IMR-90 (cell line): ENCODE data around the gene CENPA. TPM values are rescaled to one million over a fixed set of nuclear protein-coding genes. Genes with fewer than 3 reads are reported as not detected.

Experiments
- ATAC-seq: fragments of 200-7000 bp; cut with Tn5 transposase; 2 replicates; pipeline ENCODE4 v1.9.1; 2020; ENCODE audit warnings: low read depth, mild to moderate bottlenecking, moderate library complexity
- BruUV-seq: library from RNA; stranded (reverse); fragments of 400-500 nt; replicated peaks from 2 replicates; lab custom pipeline; 2021; lab: Mats Ljungman, UMichigan
- CTCF ChIA-PET: fragments of 300-600 bp; formaldehyde crosslinking; extraction: SDS; loops from one replicate; lab custom pipeline; 2021; ENCODE audit warnings: antibody characterized with exemption; lab: Yijun Ruan, JAX
- POLR2A ChIA-PET: fragments of 300-600 bp; sonication (Branson Sonifier 250); formaldehyde crosslinking; loops from one replicate; lab custom pipeline; 2022; ENCODE audit warnings: antibody characterized with exemption; ENCODE audit not compliant: unreplicated experiment; lab: Charles Lee
- DNase-seq: peaks from one replicate; pipeline ENCODE4 v3.0.0; 2013
- H2AFZ ChIP-seq: replicated peaks from 2 replicates; pipeline ENCODE3; 2013; ENCODE audit warnings: low read length, mild to moderate bottlenecking; ENCODE audit not compliant: poor library complexity
- H2AK5ac ChIP-seq: 2 replicates; pipeline ENCODE4 v1.6.1; 2013; ENCODE audit warnings: low read depth, low read length, inconsistent platforms
- H2AK9ac ChIP-seq: replicated peaks from 2 replicates; pipeline ENCODE3; 2013; ENCODE audit warnings: mild to moderate bottlenecking, low read depth, low read length, moderate library complexity; ENCODE audit not compliant: poor library complexity
- H2BK120ac ChIP-seq: 2 replicates; pipeline ENCODE4 v1.6.1; 2013; ENCODE audit warnings: low read depth, low read length, inconsistent platforms
- H2BK15ac ChIP-seq: 3 replicates; pipeline ENCODE4 v1.6.1; 2013; ENCODE audit warnings: low read depth, low read length, inconsistent platforms
- H2BK20ac ChIP-seq: 2 replicates; pipeline ENCODE4 v1.6.1; 2013; ENCODE audit warnings: low read depth, mild to moderate bottlenecking, inconsistent platforms, low read length, moderate library complexity
- H2BK5ac ChIP-seq: 2 replicates; pipeline ENCODE4 v1.6.1; 2013; ENCODE audit warnings: mild to moderate bottlenecking, low read depth, low read length, inconsistent platforms; ENCODE audit not compliant: poor library complexity, severe bottlenecking
- H3K14ac ChIP-seq: replicated peaks from 2 replicates; pipeline ENCODE4 v1.6.1; 2013; ENCODE audit warnings: low read depth, low read length, inconsistent platforms
- H3K18ac ChIP-seq: 2 replicates; pipeline ENCODE4 v1.6.1; 2013; ENCODE audit warnings: low read depth, low read length, control low read depth
- H3K23ac ChIP-seq: 2 replicates; pipeline ENCODE4 v1.6.1; 2013; ENCODE audit warnings: low read depth, low read length, inconsistent platforms
- H3K27ac ChIP-seq: 2 replicates; pipeline ENCODE4 v1.5.1; 2013; ENCODE audit warnings: mild to moderate bottlenecking, control low read depth, low read length; ENCODE audit not compliant: insufficient read depth
- H3K27me3 ChIP-seq: 2 replicates; pipeline ENCODE4 v1.6.1; 2013; ENCODE audit warnings: low read length; ENCODE audit not compliant: control insufficient read depth, insufficient read depth
- H3K36me3 ChIP-seq: 2 replicates; pipeline ENCODE4 v1.6.1; 2013; ENCODE audit warnings: low read length, mixed read lengths; ENCODE audit not compliant: control insufficient read depth, insufficient read depth
- H3K4ac ChIP-seq: 2 replicates; pipeline ENCODE4 v1.6.1; 2013; ENCODE audit warnings: low read depth, low read length, inconsistent platforms
- H3K4me1 ChIP-seq: 2 replicates; pipeline ENCODE4 v1.6.1; 2013; ENCODE audit warnings: low read length, mixed read lengths; ENCODE audit not compliant: control insufficient read depth, insufficient read depth
- H3K4me2 ChIP-seq: 2 replicates; pipeline ENCODE4 v1.6.1; 2013; ENCODE audit warnings: low read depth, mild to moderate bottlenecking, control low read depth, low read length, moderate library complexity
- H3K4me3 ChIP-seq: 2 replicates; pipeline ENCODE4 v1.5.1; 2013; ENCODE audit warnings: low read depth, mild to moderate bottlenecking, control low read depth, low read length, moderate library complexity; ENCODE audit not compliant: insufficient read depth
- H3K56ac ChIP-seq: 2 replicates; pipeline ENCODE4 v1.6.1; 2013; ENCODE audit warnings: low read length, inconsistent platforms; ENCODE audit not compliant: insufficient read depth; ENCODE audit errors: extremely low read depth
- H3K79me1 ChIP-seq, 2 experiments: 2 replicates each; pipeline ENCODE4 v1.6.1; 2013; ENCODE audit warnings: low read length in 2 of 2, inconsistent platforms in 1 of 2, low read depth in 1 of 2
- H3K9ac ChIP-seq: 2 replicates; pipeline ENCODE4 v1.6.1; 2013; ENCODE audit warnings: low read depth, low read length, control low read depth
- H3K9me1 ChIP-seq: 2 replicates; pipeline ENCODE4 v1.6.1; 2013; ENCODE audit warnings: low read length, inconsistent platforms; ENCODE audit not compliant: insufficient read depth
- H3K9me3 ChIP-seq: 2 replicates; pipeline ENCODE4 v1.6.1; 2013; ENCODE audit warnings: low read length; ENCODE audit not compliant: control insufficient read depth, insufficient read depth
- H4K20me1 ChIP-seq: 2 replicates; pipeline ENCODE4 v1.6.1; 2013; ENCODE audit warnings: low read length, inconsistent platforms; ENCODE audit not compliant: insufficient read depth
- H4K5ac ChIP-seq: 2 replicates; pipeline ENCODE4 v1.6.1; 2013; ENCODE audit warnings: mild to moderate bottlenecking, low read depth, low read length, control low read depth
- H4K8ac ChIP-seq, 2 experiments: 2 replicates each; pipeline ENCODE4 v1.6.1; 2013; ENCODE audit warnings: low read depth in 2 of 2, low read length in 2 of 2, control low read depth in 1 of 2, inconsistent platforms in 1 of 2
- H4K91ac ChIP-seq: 2 replicates; pipeline ENCODE4 v1.6.1; 2013; ENCODE audit warnings: low read depth, low read length, inconsistent platforms; ENCODE audit not compliant: insufficient read depth
- NFE2L2 ChIP-seq: fragments of 150-350 bp; IDR thresholded peaks from 2 replicates; pipeline ENCODE4 v1.6.1; 2016; ENCODE audit warnings: low read depth, mild to moderate bottlenecking, low read length
- RAD21 ChIP-seq: IDR thresholded peaks from 2 replicates; pipeline ENCODE4 v1.6.1; 2012; ENCODE audit warnings: low read length, improper control_type of control experiment
- SMC3 ChIP-seq: fragments of 150-350 bp; IDR thresholded peaks from 2 replicates; pipeline ENCODE4 v1.6.1; 2016; ENCODE audit warnings: low read depth, mild to moderate bottlenecking, antibody characterized with exemption, low read length, moderate library complexity
- WGBS, 2 experiments: methylation state at CpG; one replicate each; pipeline versions ENCODE4 v1.1.5 to v1.1.7; 2013; ENCODE audit warnings: missing lambda C conversion rate in 2 of 2; ENCODE audit not compliant: insufficient read length in 1 of 2; ENCODE audit errors: extremely low coverage in 2 of 2; 5-methylcytosine and 5-hydroxymethylcytosine counted together
- dilution Hi-C: fragments of 300-500 bp; cut with HindIII; formaldehyde crosslinking; loops from one replicate; pipeline ENCODE4 v1.14.3; 2018; ENCODE audit warnings: low sequenced_read_pairs; ENCODE audit not compliant: unreplicated experiment
- in situ Hi-C: fragments of 300-500 bp; cut with MboI; formaldehyde crosslinking; loops from 3 replicates; pipeline ENCODE4 v1.14.3; 2019; ENCODE audit warnings: low sequenced_read_pairs, inconsistent platforms, mixed read lengths
- intact Hi-C: fragments of 100-400 bp; cut with micrococcal nuclease; formaldehyde crosslinking; loops from 2 replicates; pipeline ENCODE4 v1.10.0; 2022
- polyA plus RNA-seq, 3 experiments: library from polyadenylated mRNA; depleted of rRNA; stranded (reverse); fragments of >200 nt; gene quantifications; 2 replicates each; pipeline ENCODE4 v1.2.3, GENCODE V29; 2012; ENCODE audit warnings: low replicate concordance in 1 of 3
- total RNA-seq: library from RNA; depleted of rRNA; stranded (reverse); fragments of >200 nt; gene quantifications from 2 replicates; pipeline ENCODE4 v1.2.3, GENCODE V29; 2012
- TF ChIP-seq, protein P1 (sequence below): conservative IDR thresholded peaks from 2 replicates; pipeline ENCODE4 v1.5.1; 2012; ENCODE audit warnings: mild to moderate bottlenecking, low read depth, low read length, improper control_type of control experiment

The CENPA gene
- total and polyA plus RNA-seq, 2 of the 4 experiments (the other 2 are of a cell fraction) = 7.7 to 14.9 TPM

DNA sequence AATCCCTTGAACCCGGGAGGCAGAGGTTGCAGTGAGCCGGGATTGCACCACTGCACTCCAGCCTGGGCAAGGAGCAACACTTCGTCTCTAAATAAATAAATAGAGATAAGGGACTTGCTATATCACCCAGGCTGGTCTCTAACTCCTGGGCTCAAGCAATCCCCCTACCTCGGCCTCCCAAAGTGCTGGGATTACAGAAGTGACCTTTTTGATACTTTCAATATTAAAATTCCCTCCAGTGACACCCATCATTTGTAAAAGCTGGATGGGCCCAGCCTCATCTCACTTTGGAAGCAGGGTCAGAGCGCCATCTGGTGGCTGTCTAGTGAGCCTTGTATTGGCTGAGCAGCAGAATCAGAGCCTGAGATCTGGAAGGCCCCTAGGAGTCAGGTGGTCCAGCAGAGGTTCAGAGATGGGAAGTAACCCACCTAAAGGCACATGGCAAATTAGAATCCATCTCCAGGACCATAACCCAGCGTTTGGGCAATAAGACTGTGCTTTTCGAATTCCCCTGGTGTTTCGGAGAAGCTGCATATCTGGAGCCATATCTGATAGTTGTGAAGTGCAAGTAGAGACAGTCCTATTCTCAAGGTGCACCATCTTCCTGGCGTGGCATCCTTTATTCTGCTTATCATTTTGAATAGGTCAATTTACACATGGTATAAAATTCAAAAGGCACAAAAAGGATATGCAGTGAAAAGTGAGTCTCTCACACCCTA is 40.1 kb upstream of the CENPA start:
- peak; percentile 90 for ATAC-seq

More for the DNA sequence above, 40.1 kb upstream of the CENPA start:
- no peak overlapping the region for H2BK5ac ChIP-seq
- no CpG with 5 or more reads among the region's 9 CpGs for WGBS, 2 experiments
- H4K5ac ChIP-seq = no peak overlapping the region
- H3K27me3 ChIP-seq = peaks cover 5% of the 10 kb centered on the region; the same call in 1 of the 2 replicates
- ChIA-PET CTCF (interaction anchor here (0.6 to 2.6 kb wide), 10 partner anchors 19 to 398 kb away, joined by 3 to 33 read pairs (median 4); no protein-coding TSS in a partner anchor), POLR2A (interaction anchor here (0.8 kb wide), 1 partner anchor 141 kb away, joined by 3 read pairs; no protein-coding TSS in a partner anchor)
- H3K4me1 ChIP-seq = peaks cover 2% of the 10 kb centered on the region
- H2AFZ ChIP-seq = peak overlapping the region; percentile 74
- no peak overlapping the region for H3K56ac ChIP-seq
- TF ChIP-seq, protein P1, sequence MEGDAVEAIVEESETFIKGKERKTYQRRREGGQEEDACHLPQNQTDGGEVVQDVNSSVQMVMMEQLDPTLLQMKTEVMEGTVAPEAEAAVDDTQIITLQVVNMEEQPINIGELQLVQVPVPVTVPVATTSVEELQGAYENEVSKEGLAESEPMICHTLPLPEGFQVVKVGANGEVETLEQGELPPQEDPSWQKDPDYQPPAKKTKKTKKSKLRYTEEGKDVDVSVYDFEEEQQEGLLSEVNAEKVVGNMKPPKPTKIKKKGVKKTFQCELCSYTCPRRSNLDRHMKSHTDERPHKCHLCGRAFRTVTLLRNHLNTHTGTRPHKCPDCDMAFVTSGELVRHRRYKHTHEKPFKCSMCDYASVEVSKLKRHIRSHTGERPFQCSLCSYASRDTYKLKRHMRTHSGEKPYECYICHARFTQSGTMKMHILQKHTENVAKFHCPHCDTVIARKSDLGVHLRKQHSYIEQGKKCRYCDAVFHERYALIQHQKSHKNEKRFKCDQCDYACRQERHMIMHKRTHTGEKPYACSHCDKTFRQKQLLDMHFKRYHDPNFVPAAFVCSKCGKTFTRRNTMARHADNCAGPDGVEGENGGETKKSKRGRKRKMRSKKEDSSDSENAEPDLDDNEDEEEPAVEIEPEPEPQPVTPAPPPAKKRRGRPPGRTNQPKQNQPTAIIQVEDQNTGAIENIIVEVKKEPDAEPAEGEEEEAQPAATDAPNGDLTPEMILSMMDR = peak; percentile 96
- no peak for TF ChIP-seq NFE2L2
- TF ChIP-seq SMC3 = peak; percentile 96
- TF ChIP-seq RAD21 = peak; percentile 95
- dilution Hi-C loops = no loop called here
- no peak overlapping the region for H2BK120ac ChIP-seq
- no peak overlapping the region for H3K9ac ChIP-seq
- no peak overlapping the region for H4K8ac ChIP-seq
- no peak overlapping the region for H2BK15ac ChIP-seq
- H3K9me1 ChIP-seq = no peaks in the 10 kb centered on the region
- H2AK5ac ChIP-seq = no peak overlapping the region
- peak overlapping the region; percentile 65; the same call in 1 of the 2 replicates for H2BK20ac ChIP-seq
- H3K4me2 ChIP-seq = no peak overlapping the region
- H3K27ac ChIP-seq = no peak overlapping the region
- no peaks in the 10 kb centered on the region for H3K36me3 ChIP-seq
- peaks cover 0 to 3% of the 10 kb centered on the region in 2 experiments; a peak in 2 of 4 replicates for H3K79me1 ChIP-seq
- H3K4ac ChIP-seq = no peak overlapping the region
- no peaks in the 10 kb centered on the region for H4K20me1 ChIP-seq
- in situ Hi-C loops = no loop called here
- H3K23ac ChIP-seq = no peak overlapping the region
- no TSS peak for BruUV-seq
- DNase-seq = peak; percentile 78
- H2AK9ac ChIP-seq = peak overlapping the region; percentile 40
- no peak overlapping the region for H4K91ac ChIP-seq
- H3K4me3 ChIP-seq = no peak overlapping the region
- H3K9me3 ChIP-seq = no peaks in the 10 kb centered on the region
- H3K18ac ChIP-seq = no peak overlapping the region
- intact Hi-C loops = loop anchor here (1.0 to 10.0 kb wide), 3 partner anchors 140 to 401 kb away; partner anchors contain the start of genes ADGRF3 and SELENOI
- H3K14ac ChIP-seq = no peak overlapping the region
